ENCODE measurements around the gene BTBD17.
A peak's percentile ranks its signal among the peaks of the same experiment; 100 is the strongest.

Gene BTBD17

GRCh38 chr17:74334393-74335039 is 27.2 kb downstream of the BTBD17 start:
- no peak for DNase-seq

GRCh38 chr17:74332763-74333283 is 28.8 kb downstream of the BTBD17 start:
- DNase-seq, result peak; percentile 86

GRCh38 chr17:74332017-74332650 is 29.5 kb downstream of the BTBD17 start:
- no peak for DNase-seq

- DNase-seq, result no peak
Observed at GRCh38 chr17:74330446-74330845, 31.2 kb downstream of the BTBD17 start.

- DNase-seq, result no peak
Observed at GRCh38 chr17:74329378-74329777, 32.3 kb downstream of the BTBD17 start.

- DNase-seq, result no peak
Observed at GRCh38 chr17:74328487-74328886, 33.2 kb downstream of the BTBD17 start.

GRCh38 chr17:74326506-74326905 is 35.2 kb downstream of the BTBD17 start:
- DNase-seq, result no peak

GRCh38 chr17:74325743-74326379 is 35.8 kb downstream of the BTBD17 start, which contains the start of gene KIF19:
Gene KIF19 (plus strand): TSS chr17:74326226. CDS start chr17:74326350, 124 bp downstream.
- DNase-seq, result peak; percentile 62

- DNase-seq, result no peak
Observed at GRCh38 chr17:74325376-74325742, 36.3 kb downstream of the BTBD17 start.

GRCh38 chr17:74324521-74324920 is 37.1 kb downstream of the BTBD17 start:
- DNase-seq, result no peak

- DNase-seq, result no peak
Observed at GRCh38 chr17:74318391-74318790, 43.3 kb downstream of the BTBD17 start.

GRCh38 chr17:74317071-74317470 is 44.6 kb downstream of the BTBD17 start:
- no peak for DNase-seq

- no peak for DNase-seq
Observed at GRCh38 chr17:74316220-74316619, 45.4 kb downstream of the BTBD17 start.

- DNase-seq, result no peak
Observed at GRCh38 chr17:74314877-74315276, 46.8 kb downstream of the BTBD17 start.

- no peak for DNase-seq
Observed at GRCh38 chr17:74309902-74310301, 51.8 kb downstream of the BTBD17 start.

- peak; percentile 85 for DNase-seq
Observed at GRCh38 chr17:74307984-74308773, 53.5 kb downstream of the BTBD17 start.

All from hematopoietic multipotent progenitor cell treated with erythropoietin and hydrocortisone succinate and interleukin-3 and kit ligand, for 8 days (in vitro differentiated cells).